Measurements from ENCODE around the gene MEX3B.

- TF ChIP-seq POLR2AphosphoS5 (IDR thresholded peaks at IDR 0.05; ENCODE audit: low read depth, low read length) (no peak), POLR2A (IDR thresholded peaks at IDR 0.05; ENCODE audit: low read depth, low read length) (no peak)
Observed at GRCh38 chr15:82064824-82065223, 19.0 kb upstream of the MEX3B start.
